NB4 (cell line): ENCODE data around the gene ADGRL2.
"Not testable (repeated sequence)": the region's sequence is repeated elsewhere in the genome, so short reads cannot be mapped to it uniquely, and the experiment has no call there.

ENCODE experiments used
- DNase-seq: peaks from one replicate; pipeline ENCODE4 v3.0.0; 2010; ENCODE audit warnings: low read depth
- H3K4me3 ChIP-seq: one replicate; pipeline ENCODE4 v1.5.1; 2011; ENCODE audit warnings: mild to moderate bottlenecking, low read depth, low read length, moderate library complexity
- MYC ChIP-seq: IDR thresholded peaks from 2 replicates; pipeline ENCODE4 v1.6.1; 2011; ENCODE audit warnings: low read depth, low read length
- POLR2A ChIP-seq: IDR thresholded peaks from 2 replicates; pipeline ENCODE4 v1.6.1; 2011; ENCODE audit warnings: mild to moderate bottlenecking; ENCODE audit not compliant: insufficient read length; ENCODE audit errors: extremely low read depth
- TF ChIP-seq, protein P1 (sequence below): IDR thresholded peaks from one replicate; pipeline ENCODE4 v1.5.1; 2012; ENCODE audit warnings: low read depth, low read length
- TF ChIP-seq, protein P2 (sequence below): IDR thresholded peaks from 2 replicates; pipeline ENCODE4 v1.6.1; 2011; ENCODE audit warnings: low read depth, low read length

The ADGRL2 gene

DNA sequence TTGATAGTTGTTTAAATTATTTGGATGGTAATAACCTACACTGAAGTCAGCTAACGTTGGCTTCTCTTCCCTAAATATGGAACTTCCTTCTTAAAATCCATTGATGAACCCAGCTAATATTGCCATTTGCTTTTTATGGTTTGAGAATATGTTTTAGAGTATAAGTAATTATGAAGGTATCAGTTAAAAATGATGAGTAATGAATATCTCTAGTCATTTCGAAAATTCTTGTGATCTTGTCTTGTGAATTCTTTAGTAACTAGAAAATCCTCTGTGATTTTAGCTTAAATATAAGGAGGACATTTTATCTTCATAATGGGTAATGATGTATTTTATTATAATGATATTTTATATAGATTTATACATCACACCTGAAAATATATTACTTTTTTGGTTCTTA lies 50.5 kb downstream of the ADGRL2 start:
- DNase-seq, result no peak
- TF ChIP-seq, protein P1, sequence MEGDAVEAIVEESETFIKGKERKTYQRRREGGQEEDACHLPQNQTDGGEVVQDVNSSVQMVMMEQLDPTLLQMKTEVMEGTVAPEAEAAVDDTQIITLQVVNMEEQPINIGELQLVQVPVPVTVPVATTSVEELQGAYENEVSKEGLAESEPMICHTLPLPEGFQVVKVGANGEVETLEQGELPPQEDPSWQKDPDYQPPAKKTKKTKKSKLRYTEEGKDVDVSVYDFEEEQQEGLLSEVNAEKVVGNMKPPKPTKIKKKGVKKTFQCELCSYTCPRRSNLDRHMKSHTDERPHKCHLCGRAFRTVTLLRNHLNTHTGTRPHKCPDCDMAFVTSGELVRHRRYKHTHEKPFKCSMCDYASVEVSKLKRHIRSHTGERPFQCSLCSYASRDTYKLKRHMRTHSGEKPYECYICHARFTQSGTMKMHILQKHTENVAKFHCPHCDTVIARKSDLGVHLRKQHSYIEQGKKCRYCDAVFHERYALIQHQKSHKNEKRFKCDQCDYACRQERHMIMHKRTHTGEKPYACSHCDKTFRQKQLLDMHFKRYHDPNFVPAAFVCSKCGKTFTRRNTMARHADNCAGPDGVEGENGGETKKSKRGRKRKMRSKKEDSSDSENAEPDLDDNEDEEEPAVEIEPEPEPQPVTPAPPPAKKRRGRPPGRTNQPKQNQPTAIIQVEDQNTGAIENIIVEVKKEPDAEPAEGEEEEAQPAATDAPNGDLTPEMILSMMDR, result no peak
- no peak for TF ChIP-seq POLR2A
- TF ChIP-seq, protein P2, sequence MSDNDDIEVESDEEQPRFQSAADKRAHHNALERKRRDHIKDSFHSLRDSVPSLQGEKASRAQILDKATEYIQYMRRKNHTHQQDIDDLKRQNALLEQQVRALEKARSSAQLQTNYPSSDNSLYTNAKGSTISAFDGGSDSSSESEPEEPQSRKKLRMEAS, result no peak
- no peak overlapping the region for H3K4me3 ChIP-seq

DNA sequence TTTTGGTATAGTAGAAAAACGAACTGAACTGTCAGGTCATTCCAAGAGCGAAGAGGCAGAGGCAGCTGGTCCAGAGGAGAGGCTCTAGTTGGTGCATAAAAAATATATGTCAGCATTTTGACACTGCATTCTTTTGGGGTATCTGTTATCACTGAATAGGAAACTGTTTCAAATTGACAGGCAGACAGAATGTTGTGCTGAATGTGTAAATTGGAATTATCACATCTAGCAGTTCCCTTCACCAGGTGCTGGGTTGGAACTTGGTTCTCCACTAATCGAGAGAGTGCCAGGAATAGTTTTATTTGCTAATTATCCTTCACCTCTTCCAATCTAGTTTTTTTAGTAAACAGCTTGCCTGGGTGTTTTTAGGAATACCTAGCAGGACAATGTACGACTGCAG lies 52.2 kb downstream of the ADGRL2 start:
- H3K4me3 ChIP-seq, result no peak overlapping the region
- DNase-seq, result no peak
- TF ChIP-seq, protein P1, result no peak
- TF ChIP-seq, protein P2, result no peak
- TF ChIP-seq POLR2A (no peak), MYC (no peak)

DNA sequence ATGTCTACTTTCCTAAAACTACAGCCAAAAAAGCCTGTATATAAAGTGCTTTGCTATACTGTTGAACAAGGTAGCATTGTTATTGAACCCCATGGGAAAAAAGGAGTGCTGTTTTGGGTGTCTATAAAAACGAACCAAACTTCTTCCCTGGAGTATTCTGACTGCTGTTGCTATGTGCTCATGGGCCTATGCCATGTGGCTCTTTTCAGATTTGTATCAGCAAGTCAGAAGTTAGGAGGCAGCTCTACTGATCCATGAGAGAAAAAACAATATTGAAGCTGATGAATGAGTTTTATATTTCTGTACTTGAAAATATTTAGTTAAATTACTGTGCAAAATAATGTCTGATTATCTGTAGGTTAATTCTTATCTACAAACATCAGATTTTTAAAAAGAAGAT lies 66.5 kb downstream of the ADGRL2 start:
- H3K4me3 ChIP-seq, result no peak overlapping the region
- TF ChIP-seq MYC (no peak), POLR2A (no peak)
- TF ChIP-seq, protein P1, result no peak
- TF ChIP-seq, protein P2, result no peak

DNA sequence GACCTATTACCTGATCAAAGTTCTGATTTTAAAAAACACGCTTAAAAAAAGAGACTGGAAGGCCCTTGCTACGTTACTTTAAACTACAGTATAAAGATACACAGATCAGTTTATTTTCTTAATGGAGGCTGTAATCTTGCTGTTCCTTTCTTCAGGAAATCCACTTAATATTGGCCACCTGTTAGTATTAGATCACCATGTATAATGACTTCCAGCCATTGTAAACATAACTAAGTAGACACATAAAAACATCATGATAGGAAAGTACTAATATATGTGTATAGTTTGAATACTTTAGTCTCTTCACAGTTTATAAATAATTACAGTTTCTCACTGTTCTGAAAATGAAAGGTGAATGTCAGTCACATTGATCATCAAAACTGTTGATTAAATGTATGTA lies 68.6 kb downstream of the ADGRL2 start:
- TF ChIP-seq, protein P2, result no peak
- TF ChIP-seq POLR2A, result no peak
- TF ChIP-seq MYC, result no peak
- TF ChIP-seq, protein P1, result no peak
- DNase-seq, result no peak
- no peak overlapping the region for H3K4me3 ChIP-seq

More for the DNA sequence above, 66.5 kb downstream of the ADGRL2 start:
- DNase-seq, result no peak

DNA sequence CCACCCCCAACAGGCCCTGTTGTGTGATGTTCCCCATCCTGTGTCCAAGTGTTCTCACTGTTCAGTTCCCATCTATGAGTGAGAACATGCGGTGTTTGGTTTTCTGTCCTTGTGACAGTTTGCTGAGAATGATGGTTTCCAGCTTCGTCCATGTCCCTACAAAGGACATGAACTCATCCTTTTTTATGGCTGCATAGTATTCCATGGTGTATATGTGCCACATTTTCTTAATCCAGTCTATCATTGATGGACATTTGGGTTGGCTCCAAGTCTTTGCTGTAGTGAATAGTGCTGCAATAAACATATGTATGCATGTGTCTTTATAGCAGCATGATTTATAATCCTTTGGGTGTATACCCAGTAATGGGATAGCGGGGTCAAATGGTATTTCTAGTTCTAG lies 70.4 kb downstream of the ADGRL2 start:
- not testable (repeated sequence) for DNase-seq, H3K4me3 ChIP-seq

DNA sequence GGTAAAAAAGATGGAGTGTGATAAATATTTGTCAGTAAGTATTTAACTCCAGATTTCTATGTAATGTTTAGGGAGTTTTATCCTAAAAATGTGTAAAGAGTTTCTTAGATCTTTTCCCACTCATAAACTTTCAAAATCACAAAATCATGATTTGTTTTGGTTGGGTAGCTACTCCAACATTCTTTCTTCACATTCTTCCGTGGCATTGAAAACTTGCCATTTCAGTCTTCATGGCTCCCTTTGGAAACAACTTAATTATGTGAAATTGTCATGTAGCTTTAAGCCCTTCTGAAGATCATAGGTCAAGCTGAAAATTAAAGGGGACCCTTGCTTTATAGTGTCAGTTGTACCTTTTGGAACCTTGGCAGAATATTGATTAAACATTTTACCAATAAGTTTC lies 73.2 kb downstream of the ADGRL2 start:
- no peak for DNase-seq
- no peak for TF ChIP-seq MYC
- TF ChIP-seq, protein P1, result no peak
- no peak for TF ChIP-seq POLR2A
- TF ChIP-seq, protein P2, result no peak
- no peak overlapping the region for H3K4me3 ChIP-seq
